8988T (cell line): ENCODE measurements around the gene USP19.

Experiments used
- DNase-seq: peaks from one replicate; pipeline ENCODE4 v3.0.0; 2011

Gene USP19, protein sequence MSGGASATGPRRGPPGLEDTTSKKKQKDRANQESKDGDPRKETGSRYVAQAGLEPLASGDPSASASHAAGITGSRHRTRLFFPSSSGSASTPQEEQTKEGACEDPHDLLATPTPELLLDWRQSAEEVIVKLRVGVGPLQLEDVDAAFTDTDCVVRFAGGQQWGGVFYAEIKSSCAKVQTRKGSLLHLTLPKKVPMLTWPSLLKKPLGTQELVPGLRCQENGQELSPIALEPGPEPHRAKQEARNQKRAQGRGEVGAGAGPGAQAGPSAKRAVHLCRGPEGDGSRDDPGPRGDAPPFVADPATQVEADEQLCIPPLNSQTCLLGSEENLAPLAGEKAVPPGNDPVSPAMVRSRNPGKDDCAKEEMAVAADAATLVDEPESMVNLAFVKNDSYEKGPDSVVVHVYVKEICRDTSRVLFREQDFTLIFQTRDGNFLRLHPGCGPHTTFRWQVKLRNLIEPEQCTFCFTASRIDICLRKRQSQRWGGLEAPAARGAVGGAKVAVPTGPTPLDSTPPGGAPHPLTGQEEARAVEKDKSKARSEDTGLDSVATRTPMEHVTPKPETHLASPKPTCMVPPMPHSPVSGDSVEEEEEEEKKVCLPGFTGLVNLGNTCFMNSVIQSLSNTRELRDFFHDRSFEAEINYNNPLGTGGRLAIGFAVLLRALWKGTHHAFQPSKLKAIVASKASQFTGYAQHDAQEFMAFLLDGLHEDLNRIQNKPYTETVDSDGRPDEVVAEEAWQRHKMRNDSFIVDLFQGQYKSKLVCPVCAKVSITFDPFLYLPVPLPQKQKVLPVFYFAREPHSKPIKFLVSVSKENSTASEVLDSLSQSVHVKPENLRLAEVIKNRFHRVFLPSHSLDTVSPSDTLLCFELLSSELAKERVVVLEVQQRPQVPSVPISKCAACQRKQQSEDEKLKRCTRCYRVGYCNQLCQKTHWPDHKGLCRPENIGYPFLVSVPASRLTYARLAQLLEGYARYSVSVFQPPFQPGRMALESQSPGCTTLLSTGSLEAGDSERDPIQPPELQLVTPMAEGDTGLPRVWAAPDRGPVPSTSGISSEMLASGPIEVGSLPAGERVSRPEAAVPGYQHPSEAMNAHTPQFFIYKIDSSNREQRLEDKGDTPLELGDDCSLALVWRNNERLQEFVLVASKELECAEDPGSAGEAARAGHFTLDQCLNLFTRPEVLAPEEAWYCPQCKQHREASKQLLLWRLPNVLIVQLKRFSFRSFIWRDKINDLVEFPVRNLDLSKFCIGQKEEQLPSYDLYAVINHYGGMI (N-terminal part only)

DNA sequence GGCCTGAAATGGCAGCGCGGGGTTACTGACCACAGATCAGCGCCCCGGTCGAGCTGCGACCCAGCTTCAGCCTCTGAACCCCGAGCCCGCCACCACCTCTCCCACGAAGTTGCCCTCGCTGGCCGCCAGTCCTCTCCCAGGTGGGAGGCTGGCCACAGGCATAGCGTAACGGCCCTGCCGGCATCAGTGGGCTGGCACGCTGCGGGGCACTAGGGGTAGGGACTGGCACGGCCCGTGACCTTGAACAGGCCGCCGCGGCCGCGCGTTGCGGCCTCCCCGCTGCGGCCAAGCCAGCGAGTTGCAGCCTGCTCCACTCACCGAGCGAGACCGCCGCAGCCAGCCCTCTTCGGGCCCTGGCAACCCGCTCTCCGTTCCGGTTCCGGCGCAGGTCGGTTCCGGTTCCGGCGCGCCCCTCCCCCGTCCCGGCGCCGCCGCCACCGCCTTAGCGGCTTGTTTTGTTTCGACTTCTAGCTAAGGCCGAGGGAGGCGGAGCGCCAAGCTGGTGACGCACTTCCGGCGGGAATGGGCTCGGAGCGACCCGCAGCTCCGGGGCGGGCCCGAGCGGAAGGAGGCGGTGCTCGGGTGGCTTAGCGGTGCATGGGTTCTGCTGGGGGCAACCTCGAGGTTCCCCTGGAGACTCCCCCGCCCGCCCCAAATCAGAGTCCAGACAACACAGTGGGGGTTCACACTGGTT is at the start of gene USP19:
Gene USP19, minus strand, starts transcription at position 386 of the 694 bp plus-strand sequence. CDS start 1,678 bp downstream, outside the sequence.
- DNase-seq, result peak; percentile 99

DNA sequence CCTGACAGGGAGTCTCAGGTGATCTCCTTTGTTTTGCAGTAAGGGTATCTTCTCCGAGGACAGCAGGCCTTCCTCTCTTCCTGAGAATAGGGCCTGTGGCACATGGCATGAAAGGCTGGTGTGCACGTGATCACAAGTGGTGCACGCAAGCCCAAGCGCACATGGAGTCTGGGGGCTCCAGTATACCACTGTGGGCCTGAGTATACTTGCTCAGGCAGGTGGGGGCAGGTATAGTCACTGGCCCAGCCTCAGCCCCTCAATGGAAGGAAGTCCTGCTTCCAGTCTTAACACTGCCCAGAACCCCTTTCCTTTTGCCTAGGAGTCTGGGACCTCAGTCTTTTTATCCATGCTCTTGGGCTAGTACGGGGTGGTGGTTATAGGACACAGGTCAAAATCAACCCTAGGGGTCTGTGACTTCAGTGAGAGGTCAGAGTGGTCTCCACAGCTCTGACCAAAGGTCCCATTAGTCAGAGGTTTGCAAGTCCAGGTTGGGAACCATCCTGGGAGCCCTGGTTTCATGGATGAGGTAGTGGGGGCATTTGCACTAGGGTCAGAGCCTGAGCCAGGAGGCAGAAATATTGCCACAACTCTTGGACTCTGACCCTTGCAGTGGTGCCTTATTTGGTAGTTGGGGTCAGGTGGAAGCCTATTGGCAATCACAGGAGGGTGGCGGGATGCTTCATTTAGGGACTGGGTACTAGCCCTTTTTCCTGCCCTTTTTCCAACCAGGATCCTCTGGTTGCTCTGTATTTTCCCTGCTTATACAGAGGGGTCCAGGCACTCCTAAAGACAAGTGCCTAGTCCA is 46.3 kb upstream of the USP19 start:
- DNase-seq, result no peak

DNA sequence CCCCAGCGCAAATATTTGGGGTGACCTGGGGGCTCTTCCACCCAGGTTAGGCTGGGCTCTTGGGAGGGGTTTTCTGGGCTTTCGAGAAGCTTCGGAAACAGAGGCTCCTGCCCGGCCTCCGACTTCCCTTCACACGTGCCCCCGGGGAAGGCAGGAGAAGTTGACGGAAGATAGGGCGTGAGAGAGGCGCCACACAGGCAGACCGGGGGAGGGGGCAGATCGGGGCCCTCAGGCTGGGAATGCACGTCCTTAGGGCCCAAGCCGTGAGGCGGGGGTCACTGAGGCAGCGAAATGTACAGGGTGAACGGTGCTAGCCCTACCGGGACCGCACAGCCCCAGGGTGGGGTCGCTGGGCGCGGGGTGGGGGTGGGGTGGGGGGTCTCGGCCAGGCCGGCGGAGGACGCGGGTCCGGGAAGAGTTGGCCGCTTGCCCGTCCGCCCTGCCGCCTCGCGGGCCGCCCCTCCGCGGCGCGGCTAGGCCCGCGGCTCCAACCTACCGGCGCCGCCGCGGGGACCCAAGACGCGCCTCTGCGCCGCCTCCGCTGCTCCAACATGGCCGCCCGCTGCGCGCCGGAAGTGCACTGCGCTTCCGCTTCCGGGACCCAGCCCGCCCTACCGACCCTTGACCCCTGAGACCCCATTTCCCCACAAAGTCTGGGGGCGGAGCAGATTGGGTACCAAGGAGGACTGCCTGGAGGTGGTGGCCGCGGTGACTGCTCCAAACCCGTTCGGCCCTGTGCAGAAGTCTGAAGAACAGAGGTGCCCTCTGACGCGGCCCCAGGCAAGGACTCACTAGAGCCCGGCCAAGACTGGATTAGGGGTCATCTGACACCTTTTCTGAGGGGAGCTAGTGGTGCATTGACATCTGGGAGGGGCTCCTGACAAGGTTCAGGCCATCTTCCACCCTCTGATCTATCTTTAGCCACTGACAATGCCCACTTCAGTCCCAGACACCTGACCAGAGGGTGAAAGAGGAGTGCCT is 45.4 kb upstream of the USP19 start, which contains the start of gene CCDC71:
Gene CCDC71, minus strand, starts transcription at position 561 of the 981 bp plus-strand sequence. CDS start 2,123 bp downstream, outside the sequence.
- peak; percentile 98 for DNase-seq

DNA sequence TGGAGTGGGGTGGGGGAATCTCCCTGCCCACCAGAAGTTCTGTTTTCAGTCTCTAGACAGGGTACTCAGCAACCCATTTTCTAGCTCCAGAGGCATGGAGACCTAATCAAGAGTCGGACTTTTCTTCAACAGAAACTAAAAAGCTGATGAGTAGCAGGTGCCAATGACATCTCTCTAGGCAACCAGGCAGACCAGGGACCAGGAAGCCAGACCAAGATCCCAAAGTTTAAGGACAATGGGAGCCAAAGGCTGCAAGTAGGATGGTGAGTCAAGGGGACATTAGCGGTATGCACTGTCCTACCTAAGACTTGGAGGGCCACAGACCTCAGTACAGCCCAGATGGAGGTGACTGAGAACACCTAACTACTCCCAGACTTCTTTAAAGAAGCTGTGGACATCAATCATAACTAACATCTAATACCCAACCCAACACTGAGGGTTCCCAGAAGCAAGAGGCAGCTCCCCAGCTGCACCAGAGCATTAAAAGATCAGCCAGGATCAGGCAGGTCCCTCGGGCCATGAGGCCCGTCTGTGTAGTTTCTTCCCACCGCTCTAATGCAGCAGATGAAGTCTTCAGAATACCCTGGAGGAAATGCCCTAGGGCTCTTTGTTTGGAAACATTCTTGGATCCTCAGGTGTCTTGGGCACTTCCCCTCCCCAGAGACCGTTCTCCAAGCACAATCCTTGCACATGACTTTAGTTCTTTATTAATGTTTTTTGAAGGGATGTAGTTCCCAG is 44.5 kb upstream of the USP19 start:
- DNase-seq, result no peak

DNA sequence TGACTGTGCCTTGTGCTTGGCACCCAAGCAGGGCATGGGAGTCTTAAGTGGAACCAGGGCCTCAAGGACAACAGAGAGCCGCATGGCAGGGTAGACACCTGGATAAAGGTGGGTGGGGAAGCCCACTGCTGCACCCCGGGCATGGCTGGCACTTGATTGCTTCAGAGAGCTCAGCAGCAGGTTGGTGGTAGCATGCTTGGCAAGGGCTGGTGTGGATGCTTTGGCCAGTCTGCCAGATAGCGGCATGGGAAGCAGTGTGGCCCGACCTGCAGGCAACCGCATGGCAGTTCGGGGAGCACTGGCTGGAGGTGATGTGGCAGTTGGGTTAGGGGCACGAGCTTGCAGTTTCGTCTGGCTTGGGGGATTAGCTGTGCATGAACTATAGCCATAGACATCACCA is 43.0 kb upstream of the USP19 start:
- DNase-seq, result no peak

DNA sequence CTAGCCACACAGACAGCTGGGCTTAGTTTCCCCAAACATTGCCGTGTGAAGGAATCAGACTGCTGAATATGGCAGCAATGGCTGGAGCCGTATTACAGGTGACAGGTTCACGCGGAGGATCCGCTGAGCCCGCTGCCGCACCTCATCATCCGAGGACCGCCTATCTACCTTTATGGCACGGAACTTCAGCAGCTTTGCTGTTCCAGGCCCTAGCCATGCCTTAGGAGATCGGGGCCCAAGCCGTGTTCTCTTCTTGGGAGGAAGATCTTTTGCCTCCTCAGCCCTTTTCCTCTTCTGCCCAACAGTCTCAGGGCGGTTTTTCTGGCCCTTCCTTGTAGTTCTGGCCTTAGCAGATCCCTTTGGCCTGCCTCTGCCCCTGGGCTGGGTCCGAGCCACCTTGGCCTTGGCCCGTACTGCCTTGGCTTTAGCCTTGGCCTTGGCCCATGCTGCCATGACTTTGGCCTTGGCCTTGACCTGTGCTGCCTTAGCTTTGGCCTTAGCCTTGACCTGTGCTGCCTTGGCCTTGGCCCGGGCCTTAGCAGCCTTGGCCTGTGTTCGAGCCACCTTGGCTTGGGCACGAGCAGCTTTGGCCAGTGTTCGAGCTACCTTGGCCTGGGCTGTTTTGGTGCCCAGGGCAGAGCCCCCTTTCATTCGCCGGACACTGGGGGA is 42.3 kb upstream of the USP19 start:
- no peak for DNase-seq

DNA sequence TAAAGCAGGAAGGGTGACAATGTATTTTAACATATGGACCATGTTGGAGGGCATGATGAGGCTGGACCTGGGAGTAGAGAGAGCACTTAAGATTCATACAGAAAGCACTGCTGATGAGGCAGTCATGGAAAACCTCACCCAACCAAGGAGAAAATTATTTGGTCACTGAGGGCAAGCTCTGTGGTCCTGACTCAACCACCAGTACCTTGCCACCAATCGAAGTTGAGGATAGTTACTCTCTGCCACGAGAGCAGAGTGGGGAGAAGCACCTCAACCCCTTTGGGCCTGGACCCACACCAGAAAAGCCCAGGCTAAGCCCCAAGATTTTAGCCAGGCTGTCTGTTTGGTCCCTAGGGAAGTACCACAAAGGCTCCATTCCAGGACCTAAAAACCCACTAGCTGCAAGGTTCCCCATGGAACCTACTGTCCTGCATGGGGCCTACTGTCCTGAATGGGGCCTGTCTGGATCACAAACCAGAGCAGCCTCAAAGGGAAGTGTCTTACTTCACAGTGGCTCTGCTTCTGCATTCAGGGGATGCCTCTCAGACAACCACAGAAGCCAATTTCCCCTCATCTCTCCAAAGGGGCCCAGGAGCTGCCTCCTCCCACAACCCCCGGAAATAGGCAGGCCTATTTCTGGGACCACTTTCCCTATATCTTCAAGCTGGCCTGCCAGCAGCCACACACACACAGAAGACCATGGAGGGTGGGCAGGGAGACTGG is 41.3 kb upstream of the USP19 start:
- DNase-seq, result no peak

DNA sequence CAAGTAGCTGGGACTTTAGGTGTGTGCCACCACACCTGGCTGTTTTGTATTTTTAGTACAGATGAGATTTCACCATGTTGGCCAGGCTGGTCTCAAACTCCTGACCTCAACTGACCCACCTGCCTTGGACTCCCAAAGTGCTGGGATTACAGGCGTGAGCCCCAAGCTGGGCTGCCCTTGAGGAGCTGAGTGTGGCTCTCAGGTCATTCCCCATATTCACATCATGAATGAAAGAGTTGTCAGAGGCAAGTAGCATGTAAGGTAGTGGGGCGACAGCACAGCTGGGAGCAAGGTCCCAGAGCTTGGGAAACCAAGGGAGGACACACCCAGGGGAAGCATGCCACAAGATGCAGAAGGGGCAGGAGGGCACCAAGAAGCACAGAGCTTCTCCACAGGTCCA is 40.6 kb upstream of the USP19 start:
- no peak for DNase-seq

DNA sequence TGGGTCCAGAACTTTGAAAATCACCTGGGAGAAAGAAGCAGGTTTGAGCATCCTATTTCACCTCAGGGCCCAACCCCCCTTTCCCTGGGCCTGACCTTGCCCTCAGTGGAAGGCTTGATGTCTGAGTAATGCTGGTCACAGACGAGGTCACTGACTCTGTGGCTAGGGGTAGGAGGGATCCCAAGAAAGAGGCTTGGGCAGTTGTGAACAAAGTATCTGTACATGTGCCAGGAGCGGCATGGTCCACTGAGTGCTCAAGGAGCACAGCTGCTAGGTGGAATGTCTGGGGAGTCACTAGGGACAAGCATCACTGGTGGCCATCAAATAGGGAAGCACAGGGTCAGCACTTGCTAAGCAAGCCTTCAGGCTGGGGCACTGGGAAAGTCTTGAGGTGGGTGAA is 38.2 kb upstream of the USP19 start:
- DNase-seq, result no peak

DNA sequence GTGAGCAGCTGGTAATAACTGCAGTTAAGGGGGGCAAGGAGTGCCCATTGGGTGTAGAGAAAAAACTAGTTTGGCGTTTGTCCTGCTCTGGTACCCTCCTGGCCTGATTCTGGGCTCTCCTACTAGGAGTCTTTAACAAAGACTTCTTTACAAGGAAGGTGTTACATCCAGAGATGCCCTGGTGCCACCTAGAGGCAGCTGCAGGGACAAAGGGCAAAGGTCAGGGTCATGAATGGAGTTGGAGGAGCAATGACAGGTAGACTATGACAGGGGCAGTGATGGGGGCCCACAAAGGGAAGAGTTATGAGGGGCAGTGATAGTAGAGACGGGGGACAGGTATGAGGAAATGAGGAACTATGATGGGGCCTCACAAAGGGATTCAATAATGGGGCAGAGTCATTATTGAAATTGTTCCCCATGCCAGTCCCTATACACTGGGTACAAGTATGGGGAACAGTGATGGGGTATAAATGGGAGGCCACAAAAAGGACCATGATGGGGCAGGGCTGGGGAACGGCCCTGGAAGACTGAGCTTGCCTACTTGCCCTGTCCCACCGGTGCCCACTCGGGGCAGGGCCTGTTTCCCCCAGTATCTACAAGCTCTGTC is 37.6 kb upstream of the USP19 start:
- no peak for DNase-seq

DNA sequence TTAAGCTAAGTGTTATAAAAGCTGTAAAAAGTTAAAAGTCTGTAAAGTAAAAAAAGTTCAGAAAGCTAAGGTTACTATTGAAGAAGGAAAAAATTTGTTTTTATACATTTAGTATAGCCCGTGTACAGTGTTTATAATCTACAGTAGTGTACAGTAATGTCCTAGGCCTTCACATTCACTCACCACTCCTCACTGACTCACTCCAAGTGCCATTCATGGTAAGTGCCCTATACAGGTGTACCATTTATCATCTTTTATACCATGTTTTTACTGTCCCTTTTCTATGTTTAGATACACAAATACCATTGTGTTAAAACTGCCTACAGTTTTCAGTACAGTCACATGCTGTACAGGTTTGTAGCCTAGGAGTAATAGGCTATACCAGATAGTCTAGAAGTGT is 36.7 kb upstream of the USP19 start:
- no peak for DNase-seq

DNA sequence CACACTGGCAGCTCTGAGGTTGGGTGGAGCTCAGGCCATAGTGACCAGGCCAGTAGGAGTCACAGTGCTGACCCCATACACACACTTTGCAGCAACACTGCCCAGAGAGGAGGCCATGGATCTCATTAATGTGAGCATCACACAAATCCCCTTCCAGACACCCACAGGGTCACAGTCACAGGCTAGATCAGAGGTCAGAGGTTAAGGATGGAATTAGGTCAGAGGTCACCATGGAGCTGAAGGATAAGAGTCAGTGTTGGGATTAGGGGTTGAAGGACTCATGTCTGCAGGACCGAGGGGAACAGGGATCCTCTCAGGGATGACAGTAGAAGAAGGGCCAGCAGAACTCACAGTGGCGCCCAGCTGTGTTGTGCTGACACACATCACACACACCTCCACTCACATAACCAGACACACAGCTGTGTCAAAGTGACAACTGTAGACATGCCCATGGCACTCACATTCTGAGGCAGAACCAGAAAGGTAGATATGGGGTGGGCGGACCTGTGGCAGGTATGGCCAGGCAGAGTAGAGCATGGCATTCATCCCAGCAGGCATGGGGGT is 32.8 kb upstream of the USP19 start:
- DNase-seq, result no peak

DNA sequence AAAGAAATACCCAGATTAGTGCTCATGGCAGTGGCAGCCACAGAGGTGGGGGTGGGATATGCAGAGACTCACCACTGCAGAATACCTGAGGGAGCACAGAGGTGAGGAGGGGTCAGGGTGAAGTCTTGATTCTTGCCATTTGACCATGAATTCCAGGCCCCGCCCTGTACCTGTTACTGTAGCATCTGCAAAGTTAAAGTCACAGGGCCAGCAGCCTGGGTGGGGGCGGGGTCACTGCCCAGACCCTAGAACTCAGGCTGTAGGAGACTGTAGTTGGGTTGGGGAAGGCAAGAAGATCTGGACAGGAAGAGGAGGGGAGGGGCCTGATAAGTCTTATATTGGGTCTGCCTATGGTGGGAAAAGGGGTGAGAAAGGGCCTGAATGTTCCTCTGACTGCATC is 31.0 kb upstream of the USP19 start:
- DNase-seq, result no peak

DNA sequence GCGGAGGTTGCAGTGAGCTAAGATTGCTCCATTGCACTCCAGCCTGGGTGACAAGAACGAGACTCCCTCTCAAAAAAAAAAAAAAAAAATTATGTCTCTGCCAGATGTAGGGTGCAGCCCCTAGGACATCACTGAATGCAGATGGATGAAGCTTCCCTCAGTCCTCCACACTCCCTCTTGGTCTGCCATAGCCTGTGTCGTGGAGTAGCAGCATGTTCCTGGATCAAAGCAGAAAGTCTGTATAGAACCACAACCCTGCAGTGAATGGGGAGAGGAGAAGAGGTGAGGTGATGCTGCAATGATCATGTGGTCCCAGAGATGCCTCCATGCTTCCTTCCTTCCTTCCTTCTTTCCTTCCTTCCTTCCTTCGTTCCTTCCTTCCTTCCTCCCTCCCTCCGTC is 27.5 kb upstream of the USP19 start:
- no peak for DNase-seq

DNA sequence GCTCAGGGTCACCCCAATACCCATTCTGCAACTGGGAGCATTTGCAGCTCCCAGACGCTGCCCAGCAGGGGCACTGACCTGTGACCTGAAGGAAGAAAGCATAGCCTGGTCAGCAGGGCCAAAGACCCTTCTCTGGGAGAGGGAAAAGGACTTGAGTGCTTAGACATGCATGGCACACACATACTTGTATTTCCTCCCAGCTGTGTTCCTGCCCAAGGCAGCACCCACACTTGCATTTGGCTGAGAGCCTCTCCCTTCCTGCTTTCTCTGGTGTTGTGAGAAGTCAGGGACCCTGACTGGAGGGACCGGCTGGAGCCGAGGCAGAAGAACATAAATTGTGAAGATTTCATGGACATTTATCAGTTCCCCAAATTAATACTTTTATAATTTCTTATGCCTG is 19.5 kb upstream of the USP19 start:
- no peak for DNase-seq

DNA sequence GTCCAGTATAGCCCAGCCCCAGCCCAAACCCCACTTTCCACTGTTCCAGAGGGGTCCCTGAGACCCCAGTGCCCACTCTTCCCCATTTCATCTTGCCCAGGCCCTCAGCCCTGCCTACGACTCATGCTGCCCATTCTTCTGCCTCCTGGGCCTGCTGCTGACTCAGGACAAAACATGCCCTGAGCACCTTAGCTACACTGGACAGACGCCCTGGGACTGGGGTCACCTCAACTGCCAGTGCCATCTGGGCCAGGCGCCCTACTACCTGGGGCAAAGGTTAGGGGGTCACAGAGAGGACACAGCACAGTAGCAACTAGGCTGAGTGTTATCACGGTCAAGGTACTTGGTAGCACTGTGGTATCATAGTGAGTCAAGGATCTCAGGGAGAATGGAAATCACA is 14.9 kb upstream of the USP19 start:
- DNase-seq, result no peak

DNA sequence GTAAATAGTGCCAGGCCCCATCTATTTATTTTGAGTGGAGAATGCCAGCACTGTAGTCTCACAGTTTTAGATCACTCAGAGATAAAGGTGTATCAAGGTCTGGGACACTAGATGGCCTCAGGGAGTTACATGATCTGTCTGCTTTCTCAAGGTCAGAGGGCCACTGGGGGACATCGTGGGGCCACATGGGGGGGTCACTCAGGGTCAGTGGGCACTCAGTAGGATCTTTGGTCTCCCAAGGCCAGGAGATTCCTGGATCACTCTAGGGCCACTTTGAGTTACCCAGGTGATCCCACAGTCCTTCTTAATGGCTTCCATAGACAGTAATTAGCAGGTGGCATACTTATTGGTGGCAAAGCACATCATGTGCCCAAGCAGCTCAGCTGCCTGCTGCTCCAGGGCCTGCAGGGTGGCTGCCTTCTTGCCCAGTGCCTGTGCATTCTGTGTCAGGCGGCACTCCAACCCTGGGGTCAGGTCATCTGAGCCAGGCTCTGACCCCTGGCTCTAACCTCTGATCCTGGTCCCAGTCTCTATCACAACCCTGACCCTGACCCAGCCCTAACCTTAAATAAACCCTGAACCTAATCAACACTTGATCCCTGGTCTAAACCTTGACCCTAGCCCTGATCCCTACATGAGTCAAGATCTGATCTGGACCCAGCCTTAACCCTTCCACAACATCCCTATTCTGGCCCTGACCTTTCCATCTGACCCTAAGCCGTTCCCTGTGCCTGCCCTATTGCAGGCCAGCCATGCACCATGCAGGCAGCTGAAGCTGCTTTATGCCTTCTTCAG is 14.0 kb upstream of the USP19 start:
- no peak for DNase-seq
